HG03575 (cell line): ENCODE measurements around the gene NKX2-8.
"Not testable (repeated sequence)": the region's sequence is repeated elsewhere in the genome, so short reads cannot be mapped to it uniquely, and the experiment has no call there.

ENCODE experiments used
- ATAC-seq: cut with Tn5 transposase; IDR thresholded peaks from one replicate; pipeline ENCODE4 v1.9.1; 2021; ENCODE audit not compliant: unreplicated experiment, insufficient number of reproducible peaks, low FRiP score; ENCODE audit errors: extremely low read depth

The NKX2-8 gene

GRCh38 chr14:36580856-36581831 is 1.3 kb downstream of the NKX2-8 start:
- ATAC-seq = no peak

GRCh38 chr14:36580141-36580855 is 2.1 kb downstream of the NKX2-8 start:
- no peak for ATAC-seq

GRCh38 chr14:36579573-36580140 is 2.8 kb downstream of the NKX2-8 start:
- ATAC-seq = no peak

GRCh38 chr14:36579001-36579555 is 3.3 kb downstream of the NKX2-8 start:
- ATAC-seq = no peak

- no peak for ATAC-seq
Measured at GRCh38 chr14:36570065-36570464, 12.3 kb downstream of the NKX2-8 start.

GRCh38 chr14:36556811-36557433 is 25.5 kb downstream of the NKX2-8 start:
- ATAC-seq = no peak

GRCh38 chr14:36555998-36556743 is 26.2 kb downstream of the NKX2-8 start:
- ATAC-seq = no peak

- no peak for ATAC-seq
Measured at GRCh38 chr14:36553656-36554260, 28.7 kb downstream of the NKX2-8 start.

- ATAC-seq = no peak
Measured at GRCh38 chr14:36550899-36551298, 31.5 kb downstream of the NKX2-8 start.

- not testable (repeated sequence) for ATAC-seq
Measured at GRCh38 chr14:36544280-36544679, 38.1 kb downstream of the NKX2-8 start.

GRCh38 chr14:36538051-36538450 is 44.4 kb downstream of the NKX2-8 start:
- no peak for ATAC-seq
